IMR-90 (cell line): ENCODE data around the gene ZNF550. TPM values are rescaled to one million over a fixed set of nuclear protein-coding genes. Genes with fewer than 3 reads are reported as not detected.

Experiments
- ATAC-seq: fragments of 200-7000 bp; cut with Tn5 transposase; 2 replicates; pipeline ENCODE4 v1.9.1; 2020; ENCODE audit warnings: low read depth, mild to moderate bottlenecking, moderate library complexity
- BruUV-seq: library from RNA; stranded (reverse); fragments of 400-500 nt; replicated peaks from 2 replicates; lab custom pipeline; 2021; lab: Mats Ljungman, UMichigan
- CTCF ChIA-PET: fragments of 300-600 bp; formaldehyde crosslinking; extraction: SDS; loops from one replicate; lab custom pipeline; 2021; ENCODE audit warnings: antibody characterized with exemption; lab: Yijun Ruan, JAX
- POLR2A ChIA-PET: fragments of 300-600 bp; sonication (Branson Sonifier 250); formaldehyde crosslinking; loops from one replicate; lab custom pipeline; 2022; ENCODE audit warnings: antibody characterized with exemption; ENCODE audit not compliant: unreplicated experiment; lab: Charles Lee
- DNase-seq: peaks from one replicate; pipeline ENCODE4 v3.0.0; 2013
- H2AFZ ChIP-seq: replicated peaks from 2 replicates; pipeline ENCODE3; 2013; ENCODE audit warnings: low read length, mild to moderate bottlenecking; ENCODE audit not compliant: poor library complexity
- H2AK5ac ChIP-seq: 2 replicates; pipeline ENCODE4 v1.6.1; 2013; ENCODE audit warnings: low read depth, low read length, inconsistent platforms
- H2AK9ac ChIP-seq: replicated peaks from 2 replicates; pipeline ENCODE3; 2013; ENCODE audit warnings: mild to moderate bottlenecking, low read depth, low read length, moderate library complexity; ENCODE audit not compliant: poor library complexity
- H2BK120ac ChIP-seq: 2 replicates; pipeline ENCODE4 v1.6.1; 2013; ENCODE audit warnings: low read depth, low read length, inconsistent platforms
- H2BK15ac ChIP-seq: 3 replicates; pipeline ENCODE4 v1.6.1; 2013; ENCODE audit warnings: low read depth, low read length, inconsistent platforms
- H2BK20ac ChIP-seq: 2 replicates; pipeline ENCODE4 v1.6.1; 2013; ENCODE audit warnings: low read depth, mild to moderate bottlenecking, inconsistent platforms, low read length, moderate library complexity
- H2BK5ac ChIP-seq: 2 replicates; pipeline ENCODE4 v1.6.1; 2013; ENCODE audit warnings: mild to moderate bottlenecking, low read depth, low read length, inconsistent platforms; ENCODE audit not compliant: poor library complexity, severe bottlenecking
- H3K14ac ChIP-seq: replicated peaks from 2 replicates; pipeline ENCODE4 v1.6.1; 2013; ENCODE audit warnings: low read depth, low read length, inconsistent platforms
- H3K18ac ChIP-seq: 2 replicates; pipeline ENCODE4 v1.6.1; 2013; ENCODE audit warnings: low read depth, low read length, control low read depth
- H3K23ac ChIP-seq: 2 replicates; pipeline ENCODE4 v1.6.1; 2013; ENCODE audit warnings: low read depth, low read length, inconsistent platforms
- H3K27ac ChIP-seq: 2 replicates; pipeline ENCODE4 v1.5.1; 2013; ENCODE audit warnings: mild to moderate bottlenecking, control low read depth, low read length; ENCODE audit not compliant: insufficient read depth
- H3K27me3 ChIP-seq: 2 replicates; pipeline ENCODE4 v1.6.1; 2013; ENCODE audit warnings: low read length; ENCODE audit not compliant: control insufficient read depth, insufficient read depth
- H3K36me3 ChIP-seq: 2 replicates; pipeline ENCODE4 v1.6.1; 2013; ENCODE audit warnings: low read length, mixed read lengths; ENCODE audit not compliant: control insufficient read depth, insufficient read depth
- H3K4ac ChIP-seq: 2 replicates; pipeline ENCODE4 v1.6.1; 2013; ENCODE audit warnings: low read depth, low read length, inconsistent platforms
- H3K4me1 ChIP-seq: 2 replicates; pipeline ENCODE4 v1.6.1; 2013; ENCODE audit warnings: low read length, mixed read lengths; ENCODE audit not compliant: control insufficient read depth, insufficient read depth
- H3K4me2 ChIP-seq: 2 replicates; pipeline ENCODE4 v1.6.1; 2013; ENCODE audit warnings: low read depth, mild to moderate bottlenecking, control low read depth, low read length, moderate library complexity
- H3K4me3 ChIP-seq: 2 replicates; pipeline ENCODE4 v1.5.1; 2013; ENCODE audit warnings: low read depth, mild to moderate bottlenecking, control low read depth, low read length, moderate library complexity; ENCODE audit not compliant: insufficient read depth
- H3K56ac ChIP-seq: 2 replicates; pipeline ENCODE4 v1.6.1; 2013; ENCODE audit warnings: low read length, inconsistent platforms; ENCODE audit not compliant: insufficient read depth; ENCODE audit errors: extremely low read depth
- H3K79me1 ChIP-seq, 2 experiments: 2 replicates each; pipeline ENCODE4 v1.6.1; 2013; ENCODE audit warnings: low read length in 2 of 2, inconsistent platforms in 1 of 2, low read depth in 1 of 2
- H3K9ac ChIP-seq: 2 replicates; pipeline ENCODE4 v1.6.1; 2013; ENCODE audit warnings: low read depth, low read length, control low read depth
- H3K9me1 ChIP-seq: 2 replicates; pipeline ENCODE4 v1.6.1; 2013; ENCODE audit warnings: low read length, inconsistent platforms; ENCODE audit not compliant: insufficient read depth
- H3K9me3 ChIP-seq: 2 replicates; pipeline ENCODE4 v1.6.1; 2013; ENCODE audit warnings: low read length; ENCODE audit not compliant: control insufficient read depth, insufficient read depth
- H4K20me1 ChIP-seq: 2 replicates; pipeline ENCODE4 v1.6.1; 2013; ENCODE audit warnings: low read length, inconsistent platforms; ENCODE audit not compliant: insufficient read depth
- H4K5ac ChIP-seq: 2 replicates; pipeline ENCODE4 v1.6.1; 2013; ENCODE audit warnings: mild to moderate bottlenecking, low read depth, low read length, control low read depth
- H4K8ac ChIP-seq, 2 experiments: 2 replicates each; pipeline ENCODE4 v1.6.1; 2013; ENCODE audit warnings: low read depth in 2 of 2, low read length in 2 of 2, control low read depth in 1 of 2, inconsistent platforms in 1 of 2
- H4K91ac ChIP-seq: 2 replicates; pipeline ENCODE4 v1.6.1; 2013; ENCODE audit warnings: low read depth, low read length, inconsistent platforms; ENCODE audit not compliant: insufficient read depth
- BHLHE40 ChIP-seq: fragments of 150-350 bp; IDR thresholded peaks from 2 replicates; pipeline ENCODE4 v1.6.1; 2016; ENCODE audit warnings: mild to moderate bottlenecking, low read depth, low read length
- CEBPB ChIP-seq: IDR thresholded peaks from 2 replicates; pipeline ENCODE4 v1.6.1; 2012; ENCODE audit warnings: low read depth, low read length, improper control_type of control experiment
- CHD1 ChIP-seq: IDR thresholded peaks from 2 replicates; pipeline ENCODE4 v1.6.1; 2012; ENCODE audit warnings: low read depth, low read length, improper control_type of control experiment
- CTCF ChIP-seq: conservative IDR thresholded peaks from 2 replicates; pipeline ENCODE4 v1.5.1; 2012; ENCODE audit warnings: mild to moderate bottlenecking, low read depth, low read length, improper control_type of control experiment
- FOS ChIP-seq: fragments of 150-350 bp; IDR thresholded peaks from 2 replicates; pipeline ENCODE4 v1.6.1; 2016; ENCODE audit warnings: low read depth, low read length
- MAFK ChIP-seq: IDR thresholded peaks from 2 replicates; pipeline ENCODE4 v1.6.1; 2012; ENCODE audit warnings: low read depth, low read length, improper control_type of control experiment
- MAZ ChIP-seq: IDR thresholded peaks from 2 replicates; pipeline ENCODE4 v1.6.1; 2012; ENCODE audit warnings: low read depth, mild to moderate bottlenecking, low read length, improper control_type of control experiment, moderate library complexity, borderline replicate concordance
- MXI1 ChIP-seq: IDR thresholded peaks from 2 replicates; pipeline ENCODE4 v1.6.1; 2012; ENCODE audit warnings: low read depth, mild to moderate bottlenecking, low read length, moderate library complexity, borderline replicate concordance
- NFE2L2 ChIP-seq: fragments of 150-350 bp; IDR thresholded peaks from 2 replicates; pipeline ENCODE4 v1.6.1; 2016; ENCODE audit warnings: low read depth, mild to moderate bottlenecking, low read length
- POLR2A ChIP-seq: IDR thresholded peaks from 2 replicates; pipeline ENCODE4 v1.6.1; 2012; ENCODE audit warnings: mild to moderate bottlenecking, low read depth, low read length
- RAD21 ChIP-seq: IDR thresholded peaks from 2 replicates; pipeline ENCODE4 v1.6.1; 2012; ENCODE audit warnings: low read length, improper control_type of control experiment
- RCOR1 ChIP-seq: IDR thresholded peaks from 2 replicates; pipeline ENCODE4 v1.6.1; 2012; ENCODE audit warnings: mild to moderate bottlenecking, low read length, improper control_type of control experiment; ENCODE audit not compliant: insufficient replicate concordance
- RFX5 ChIP-seq: IDR thresholded peaks from 2 replicates; pipeline ENCODE4 v1.8.0; 2012; ENCODE audit warnings: low read depth, mild to moderate bottlenecking, low read length, moderate library complexity
- SMC3 ChIP-seq: fragments of 150-350 bp; IDR thresholded peaks from 2 replicates; pipeline ENCODE4 v1.6.1; 2016; ENCODE audit warnings: low read depth, mild to moderate bottlenecking, antibody characterized with exemption, low read length, moderate library complexity
- WGBS, 2 experiments: methylation state at CpG; one replicate each; pipeline versions ENCODE4 v1.1.5 to v1.1.7; 2013; ENCODE audit warnings: missing lambda C conversion rate in 2 of 2; ENCODE audit not compliant: insufficient read length in 1 of 2; ENCODE audit errors: extremely low coverage in 2 of 2; 5-methylcytosine and 5-hydroxymethylcytosine counted together
- dilution Hi-C: fragments of 300-500 bp; cut with HindIII; formaldehyde crosslinking; loops from one replicate; pipeline ENCODE4 v1.14.3; 2018; ENCODE audit warnings: low sequenced_read_pairs; ENCODE audit not compliant: unreplicated experiment
- in situ Hi-C: fragments of 300-500 bp; cut with MboI; formaldehyde crosslinking; loops from 3 replicates; pipeline ENCODE4 v1.14.3; 2019; ENCODE audit warnings: low sequenced_read_pairs, inconsistent platforms, mixed read lengths
- intact Hi-C: fragments of 100-400 bp; cut with micrococcal nuclease; formaldehyde crosslinking; loops from 2 replicates; pipeline ENCODE4 v1.10.0; 2022
- polyA plus RNA-seq, 3 experiments: library from polyadenylated mRNA; depleted of rRNA; stranded (reverse); fragments of >200 nt; gene quantifications; 2 replicates each; pipeline ENCODE4 v1.2.3, GENCODE V29; 2012; ENCODE audit warnings: low replicate concordance in 1 of 3
- total RNA-seq: library from RNA; depleted of rRNA; stranded (reverse); fragments of >200 nt; gene quantifications from 2 replicates; pipeline ENCODE4 v1.2.3, GENCODE V29; 2012
- TF ChIP-seq, protein P1 (sequence below): fragments of 150-350 bp; IDR thresholded peaks from 2 replicates; pipeline ENCODE4 v1.6.1; 2017; ENCODE audit warnings: mild to moderate bottlenecking, antibody characterized with exemption, low read length, low read depth
- TF ChIP-seq, protein P2 (sequence below): fragments of 150-350 bp; IDR thresholded peaks from 2 replicates; pipeline ENCODE4 v1.6.1; 2016; ENCODE audit warnings: low read depth, mild to moderate bottlenecking, low read length, moderate library complexity, borderline replicate concordance

The ZNF550 gene
- total and polyA plus RNA-seq, 2 of the 4 experiments (the other 2 are of a cell fraction), result 5.7 to 12.5 TPM

DNA sequence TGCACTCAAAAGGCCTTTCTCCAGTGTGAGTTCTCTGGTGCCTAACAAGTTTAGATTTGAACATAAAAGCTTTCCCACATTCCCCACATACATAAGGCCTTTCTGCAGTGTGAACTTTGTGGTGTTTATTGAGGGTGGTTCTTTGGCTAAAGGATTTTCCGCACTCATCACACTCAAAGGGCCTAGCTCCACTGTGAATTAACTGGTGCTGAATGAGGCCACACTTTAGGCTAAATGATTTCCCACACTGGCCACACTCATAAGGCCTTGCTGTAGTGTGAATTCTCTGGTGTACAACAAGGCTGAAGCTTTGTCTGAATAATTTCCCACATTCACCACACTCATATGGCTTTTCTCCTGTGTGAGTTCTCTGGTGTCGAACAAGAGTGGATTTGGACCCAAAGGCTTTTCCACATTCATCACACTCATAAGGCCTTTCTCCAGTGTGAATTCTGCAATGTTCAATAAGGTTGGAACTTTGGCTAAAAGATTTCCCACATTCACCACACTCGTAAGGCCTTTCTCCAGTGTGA is 12.8 kb upstream of the ZNF550 start:
- peaks cover 18 to 20% of the 10 kb centered on the region in 2 experiments for H3K79me1 ChIP-seq
- no peak overlapping the region for H2AK5ac ChIP-seq
- BruUV-seq, result no TSS peak
- H3K36me3 ChIP-seq, result peaks cover 63% of the 10 kb centered on the region
- no peak overlapping the region for H3K14ac ChIP-seq
- H4K91ac ChIP-seq, result no peak overlapping the region
- H4K20me1 ChIP-seq, result no peaks in the 10 kb centered on the region
- dilution Hi-C loops (no loop called here), intact Hi-C loops (no loop called here), in situ Hi-C loops (no loop called here)
- no peak overlapping the region for H2AK9ac ChIP-seq
- no peaks in the 10 kb centered on the region for H3K27me3 ChIP-seq
- H3K18ac ChIP-seq, result no peak overlapping the region
- TF ChIP-seq FOS, result no peak
- TF ChIP-seq MXI1, result no peak
- no peak for TF ChIP-seq CEBPB
- no peak for TF ChIP-seq MAFK
- no peak for TF ChIP-seq RCOR1
- no peak for TF ChIP-seq RAD21
- no peak for TF ChIP-seq CTCF
- TF ChIP-seq, protein P1, sequence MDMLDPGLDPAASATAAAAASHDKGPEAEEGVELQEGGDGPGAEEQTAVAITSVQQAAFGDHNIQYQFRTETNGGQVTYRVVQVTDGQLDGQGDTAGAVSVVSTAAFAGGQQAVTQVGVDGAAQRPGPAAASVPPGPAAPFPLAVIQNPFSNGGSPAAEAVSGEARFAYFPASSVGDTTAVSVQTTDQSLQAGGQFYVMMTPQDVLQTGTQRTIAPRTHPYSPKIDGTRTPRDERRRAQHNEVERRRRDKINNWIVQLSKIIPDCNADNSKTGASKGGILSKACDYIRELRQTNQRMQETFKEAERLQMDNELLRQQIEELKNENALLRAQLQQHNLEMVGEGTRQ, result no peak
- no peak for TF ChIP-seq MAZ
- TF ChIP-seq, protein P2, sequence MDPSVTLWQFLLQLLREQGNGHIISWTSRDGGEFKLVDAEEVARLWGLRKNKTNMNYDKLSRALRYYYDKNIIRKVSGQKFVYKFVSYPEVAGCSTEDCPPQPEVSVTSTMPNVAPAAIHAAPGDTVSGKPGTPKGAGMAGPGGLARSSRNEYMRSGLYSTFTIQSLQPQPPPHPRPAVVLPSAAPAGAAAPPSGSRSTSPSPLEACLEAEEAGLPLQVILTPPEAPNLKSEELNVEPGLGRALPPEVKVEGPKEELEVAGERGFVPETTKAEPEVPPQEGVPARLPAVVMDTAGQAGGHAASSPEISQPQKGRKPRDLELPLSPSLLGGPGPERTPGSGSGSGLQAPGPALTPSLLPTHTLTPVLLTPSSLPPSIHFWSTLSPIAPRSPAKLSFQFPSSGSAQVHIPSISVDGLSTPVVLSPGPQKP, result no peak
- no peak for TF ChIP-seq SMC3
- no peak for TF ChIP-seq BHLHE40
- TF ChIP-seq POLR2A, result no peak
- TF ChIP-seq NFE2L2, result no peak
- no peak for TF ChIP-seq RFX5
- no peak for TF ChIP-seq CHD1
- no peak overlapping the region for H3K23ac ChIP-seq
- H4K5ac ChIP-seq, result no peak overlapping the region
- H3K4ac ChIP-seq, result no peak overlapping the region
- no peak overlapping the region for H2BK5ac ChIP-seq
- no peak overlapping the region for H3K4me2 ChIP-seq
- no peak overlapping the region for H3K9ac ChIP-seq
- H3K4me1 ChIP-seq, result no peaks in the 10 kb centered on the region
- no peak overlapping the region for H2BK120ac ChIP-seq
- no peak overlapping the region for H2AFZ ChIP-seq
- H3K56ac ChIP-seq, result no peak overlapping the region
- no peak overlapping the region for H3K27ac ChIP-seq
- DNase-seq, result no peak
- peaks cover 92% of the 10 kb centered on the region for H3K9me3 ChIP-seq
- ATAC-seq, result no peak
- ChIA-PET CTCF (no interaction called here), POLR2A (no interaction called here)
- no peaks in the 10 kb centered on the region for H3K9me1 ChIP-seq
- no peak overlapping the region for H2BK15ac ChIP-seq
- WGBS, 2 experiments, result no CpG with 5 or more reads among the region's 3 CpGs
- no peak overlapping the region for H2BK20ac ChIP-seq
- no peak overlapping the region for H3K4me3 ChIP-seq
- no peak overlapping the region for H4K8ac ChIP-seq
